ENCODE results near the gene PROM1.

The PROM1 gene

GRCh38 chr4:15988222-15988621 is 95.6 kb downstream of the PROM1 start:
- TF ChIP-seq CTCF (IDR thresholded peaks at IDR 0.05; ENCODE audit: low read depth, low read length, missing control alignments), result no peak
- H3K4me3 ChIP-seq (ENCODE audit: low read depth, low read length), result no peak overlapping the region
- no peak for DNase-seq (ENCODE audit: low read depth)

- no peak for TF ChIP-seq CTCF (IDR thresholded peaks at IDR 0.05; ENCODE audit: low read depth, low read length, missing control alignments)
- no peak for DNase-seq (ENCODE audit: low read depth)
- no peak overlapping the region for H3K4me3 ChIP-seq (ENCODE audit: low read depth, low read length)
These were observed 96.9 kb downstream of the PROM1 start for GRCh38 chr4:15986907-15987306.

- no peak for TF ChIP-seq CTCF (IDR thresholded peaks at IDR 0.05; ENCODE audit: low read depth, low read length, missing control alignments)
- no peak for DNase-seq (ENCODE audit: low read depth)
- no peak overlapping the region for H3K4me3 ChIP-seq (ENCODE audit: low read depth, low read length)
These were observed 100.2 kb downstream of the PROM1 start for GRCh38 chr4:15983610-15984009.

GRCh38 chr4:15982842-15983524 is 100.8 kb downstream of the PROM1 start:
- no peak for DNase-seq (ENCODE audit: low read depth)
- no peak for TF ChIP-seq CTCF (IDR thresholded peaks at IDR 0.05; ENCODE audit: low read depth, low read length, missing control alignments)
- H3K4me3 ChIP-seq (ENCODE audit: low read depth, low read length), result no peak overlapping the region

GRCh38 chr4:15976456-15977447 is 107.1 kb downstream of the PROM1 start:
- DNase-seq (ENCODE audit: low read depth), result no peak

More at GRCh38 chr4:15976456-15977447, 107.1 kb downstream of the PROM1 start:
- TF ChIP-seq CTCF (IDR thresholded peaks at IDR 0.05; ENCODE audit: low read depth, low read length, missing control alignments), result no peak
- H3K4me3 ChIP-seq (ENCODE audit: low read depth, low read length), result no peak overlapping the region

Data from GM12864 (cell line).